Panc1 (cell line): Measurements from ENCODE around the gene GBE1. TPM values are rescaled to one million over a fixed set of nuclear protein-coding genes. Genes with fewer than 3 reads are reported as not detected.

Experiments used
- ATAC-seq: fragments of 200-7000 bp; cut with Tn5 transposase; 2 replicates; pipeline ENCODE4 v1.9.1; 2020; ENCODE audit warnings: mild to moderate bottlenecking, moderate library complexity
- BruUV-seq: library from RNA; stranded (reverse); fragments of 400-500 nt; replicated peaks from 2 replicates; lab custom pipeline; 2021; lab: Mats Ljungman, UMichigan
- CTCF ChIA-PET: fragments of 300-600 bp; sonication (Branson Sonifier 250); formaldehyde crosslinking; loops from one replicate; lab custom pipeline; 2022; ENCODE audit warnings: antibody characterized with exemption; lab: Charles Lee
- POLR2A ChIA-PET: fragments of 300-600 bp; sonication (Branson Sonifier 250); formaldehyde crosslinking; loops from one replicate; lab custom pipeline; 2022; ENCODE audit warnings: antibody characterized with exemption; lab: Charles Lee
- DNase-seq: peaks from one replicate; pipeline ENCODE4 v3.0.0-alpha.2; 2010; ENCODE audit warnings: low read depth, low spot score
- H3K27ac ChIP-seq: 2 replicates; pipeline ENCODE4 v1.5.1; 2011; ENCODE audit warnings: mild to moderate bottlenecking, low read length, inconsistent platforms
- H3K27me3 ChIP-seq: fragments of 200-500 bp; sonication (Bioruptor generic); 2 replicates; pipeline ENCODE4 v1.6.0; 2014; ENCODE audit warnings: low read length, inconsistent platforms; ENCODE audit not compliant: control insufficient read depth, insufficient read depth
- H3K36me3 ChIP-seq: fragments of 200-500 bp; sonication (Bioruptor generic); 2 replicates; pipeline ENCODE4 v1.5.1; 2014; ENCODE audit warnings: inconsistent platforms, mild to moderate bottlenecking, low read length, moderate library complexity; ENCODE audit not compliant: control insufficient read depth, insufficient read depth
- H3K4me1 ChIP-seq: 2 replicates; pipeline ENCODE4 v1.5.1; 2011; ENCODE audit warnings: inconsistent platforms, mild to moderate bottlenecking, low read length, moderate library complexity; ENCODE audit not compliant: control insufficient read depth, insufficient read depth
- H3K4me3 ChIP-seq, 2 experiments: 2 replicates each; pipeline ENCODE4 v1.5.1; 2011 to 2012; ENCODE audit warnings: low read depth in 2 of 2, low read length in 2 of 2, mild to moderate bottlenecking in 2 of 2, inconsistent platforms in 1 of 2, moderate library complexity in 1 of 2
- H3K9me3 ChIP-seq: fragments of 200-500 bp; sonication (Bioruptor generic); 2 replicates; pipeline ENCODE4 v1.5.1; 2014; ENCODE audit warnings: low read depth, mild to moderate bottlenecking, inconsistent platforms, low read length, moderate library complexity; ENCODE audit not compliant: control insufficient read depth, insufficient read depth
- POLR2AphosphoS5 ChIP-seq: IDR thresholded peaks from 2 replicates; pipeline ENCODE4 v1.6.1; 2012; ENCODE audit warnings: mild to moderate bottlenecking, low read depth, low read length, moderate library complexity
- REST ChIP-seq, 2 experiments: IDR thresholded peaks; 2 replicates each; pipeline ENCODE4 v1.6.1; 2011 to 2012; ENCODE audit warnings: low read depth in 2 of 2, control low read depth in 1 of 2, low read length in 1 of 2, mild to moderate bottlenecking in 1 of 2, moderate library complexity in 1 of 2; ENCODE audit not compliant: insufficient read depth in 1 of 2
- SIN3A ChIP-seq: IDR thresholded peaks from 2 replicates; pipeline ENCODE4 v1.6.1; 2012; ENCODE audit warnings: low read depth, mild to moderate bottlenecking, low read length, moderate library complexity, borderline replicate concordance; ENCODE audit not compliant: insufficient read depth
- TCF7L2 ChIP-seq: IDR thresholded peaks from 2 replicates; pipeline ENCODE4 v1.6.1; 2011; ENCODE audit warnings: mild to moderate bottlenecking, low read depth, low read length, inconsistent platforms
- in situ Hi-C: cut with HindIII; loops from 2 replicates; pipeline ENCODE4 v1.10.0; 2016; ENCODE audit warnings: low sequenced_read_pairs, low pct_unique_long_range_greater_than_20kb
- intact Hi-C: fragments of 100-400 bp; cut with micrococcal nuclease; formaldehyde crosslinking; loops from one replicate; pipeline ENCODE4 v1.10.0; 2022; ENCODE audit not compliant: unreplicated experiment
- total RNA-seq: library from RNA; stranded (reverse); gene quantifications from one replicate; pipeline ENCODE4 v1.2.1, GENCODE V29; 2021; ENCODE audit not compliant: unreplicated experiment
- TF ChIP-seq, protein P1 (sequence below): fragments of 450-650 bp; IDR thresholded peaks from 2 replicates; pipeline ENCODE4 v1.5.1; 2017; ENCODE audit warnings: mild to moderate bottlenecking

Gene GBE1
- total RNA-seq, 1 experiment from 2014 or later, result 30.4 TPM

DNA sequence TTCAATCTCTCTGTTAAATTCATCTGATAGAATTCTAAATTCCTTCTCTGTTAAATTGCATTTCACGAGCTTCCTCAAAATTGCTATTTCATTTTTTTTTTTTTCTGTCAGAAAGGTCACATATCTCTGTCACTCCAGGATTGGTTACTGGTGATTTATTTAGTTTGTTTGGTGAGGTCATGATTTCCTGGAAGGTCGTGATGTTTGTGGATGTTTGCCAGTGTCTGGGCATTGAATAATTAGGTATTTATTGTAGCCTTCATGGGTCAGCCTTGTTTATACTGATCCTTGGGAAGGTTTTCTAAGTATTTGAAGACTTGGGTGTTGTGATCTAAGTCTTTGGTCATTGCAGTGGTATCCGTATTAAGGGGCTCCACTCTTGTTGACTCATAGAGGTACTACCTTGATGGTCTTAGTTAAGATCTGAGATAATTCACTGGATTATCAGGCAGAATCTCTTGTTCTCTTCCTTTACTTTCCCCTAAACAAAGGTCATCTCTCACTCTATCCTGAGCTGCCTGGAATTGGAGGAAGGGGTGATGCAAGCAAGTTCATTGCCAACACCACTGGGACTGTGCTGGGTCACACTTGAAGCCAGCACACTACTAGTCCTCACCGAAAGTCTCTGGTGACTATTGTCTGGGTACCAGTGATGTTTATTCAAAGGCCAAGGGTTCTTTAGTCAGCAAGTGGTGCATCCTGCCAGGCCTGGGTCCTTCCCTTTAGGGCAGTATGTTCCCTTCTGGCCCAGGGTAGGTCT lies 231.1 kb downstream of the GBE1 start:
- CTCF ChIA-PET, result no interaction called here

DNA sequence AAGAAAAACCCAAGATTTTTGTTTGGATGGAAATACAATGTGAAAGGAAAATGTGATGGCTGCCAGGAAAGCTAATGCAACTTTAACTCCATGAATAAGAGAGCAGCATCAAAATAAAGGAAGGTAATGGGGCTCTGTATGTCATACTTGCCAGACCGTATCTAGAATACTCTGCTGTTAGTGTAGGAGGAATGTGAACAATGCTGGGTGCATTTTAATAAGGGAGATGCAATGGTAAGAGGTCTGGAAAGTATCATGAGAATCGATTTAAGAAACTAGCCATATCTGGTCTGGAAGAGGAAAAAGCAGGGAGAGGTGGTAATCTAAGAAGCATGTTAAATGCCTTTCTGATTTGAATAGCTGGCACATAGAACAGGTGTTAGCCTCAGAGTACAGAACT lies 239.6 kb downstream of the GBE1 start:
- H3K27me3 ChIP-seq, result no peaks in the 10 kb centered on the region
- POLR2A ChIA-PET, result no interaction called here
- intact Hi-C loops, result no loop called here

More for the DNA sequence above, 231.1 kb downstream of the GBE1 start:
- BruUV-seq, result no TSS peak
- H3K9me3 ChIP-seq, result no peaks in the 10 kb centered on the region
- in situ Hi-C loops, result no loop called here
- ATAC-seq, result no peak
- no peak for DNase-seq
- H3K27me3 ChIP-seq, result no peaks in the 10 kb centered on the region
- TF ChIP-seq, protein P1, sequence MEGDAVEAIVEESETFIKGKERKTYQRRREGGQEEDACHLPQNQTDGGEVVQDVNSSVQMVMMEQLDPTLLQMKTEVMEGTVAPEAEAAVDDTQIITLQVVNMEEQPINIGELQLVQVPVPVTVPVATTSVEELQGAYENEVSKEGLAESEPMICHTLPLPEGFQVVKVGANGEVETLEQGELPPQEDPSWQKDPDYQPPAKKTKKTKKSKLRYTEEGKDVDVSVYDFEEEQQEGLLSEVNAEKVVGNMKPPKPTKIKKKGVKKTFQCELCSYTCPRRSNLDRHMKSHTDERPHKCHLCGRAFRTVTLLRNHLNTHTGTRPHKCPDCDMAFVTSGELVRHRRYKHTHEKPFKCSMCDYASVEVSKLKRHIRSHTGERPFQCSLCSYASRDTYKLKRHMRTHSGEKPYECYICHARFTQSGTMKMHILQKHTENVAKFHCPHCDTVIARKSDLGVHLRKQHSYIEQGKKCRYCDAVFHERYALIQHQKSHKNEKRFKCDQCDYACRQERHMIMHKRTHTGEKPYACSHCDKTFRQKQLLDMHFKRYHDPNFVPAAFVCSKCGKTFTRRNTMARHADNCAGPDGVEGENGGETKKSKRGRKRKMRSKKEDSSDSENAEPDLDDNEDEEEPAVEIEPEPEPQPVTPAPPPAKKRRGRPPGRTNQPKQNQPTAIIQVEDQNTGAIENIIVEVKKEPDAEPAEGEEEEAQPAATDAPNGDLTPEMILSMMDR, result no peak
- TF ChIP-seq TCF7L2, result no peak
- TF ChIP-seq SIN3A, result no peak
- TF ChIP-seq POLR2AphosphoS5, result no peak
- no peak for TF ChIP-seq REST (IDR thresholded peaks at IDR 0.05; ENCODE audit: insufficient read depth in 1 of 2, low read depth in 2 of 2, low read length in 1 of 2)
- no peak overlapping the region for H3K27ac ChIP-seq
- H3K4me1 ChIP-seq, result no peaks in the 10 kb centered on the region
- no peak overlapping the region for H3K4me3 ChIP-seq
- intact Hi-C loops, result no loop called here
- POLR2A ChIA-PET, result no interaction called here
- H3K36me3 ChIP-seq, result no peaks in the 10 kb centered on the region

More for the DNA sequence above, 239.6 kb downstream of the GBE1 start:
- no peak for DNase-seq
- Histone ChIP-seq H3K36me3 (no peaks in the 10 kb centered on the region), H3K27ac (no peak overlapping the region), H3K4me3 (no peak overlapping the region), H3K9me3 (no peaks in the 10 kb centered on the region), H3K4me1 (no peaks in the 10 kb centered on the region)
- in situ Hi-C loops, result no loop called here
- TF ChIP-seq, protein P1, result no peak
- no peak for TF ChIP-seq REST (IDR thresholded peaks at IDR 0.05; ENCODE audit: insufficient read depth in 1 of 2, low read depth in 2 of 2, low read length in 1 of 2)
- TF ChIP-seq SIN3A, result no peak
- no peak for TF ChIP-seq POLR2AphosphoS5
- ATAC-seq, result no peak
- CTCF ChIA-PET, result no interaction called here
- BruUV-seq, result no TSS peak
